K562 (cell line): ENCODE results near the gene COL23A1. TPM values are rescaled to one million over a fixed set of nuclear protein-coding genes. Genes with fewer than 3 reads are reported as not detected.
A peak's percentile ranks its signal among the peaks of the same experiment; 100 is the strongest.

Experiments used
- ATAC-seq: fragments of 200-7000 bp; cut with Tn5 transposase; 3 replicates; pipeline ENCODE4 v1.9.1; 2020; ENCODE audit warnings: moderate library complexity
- BruUV-seq: library from RNA; stranded (reverse); fragments of 400-500 nt; replicated peaks from 2 replicates; lab custom pipeline; 2021; lab: Mats Ljungman, UMichigan
- CTCF ChIA-PET: fragments of 300-600 bp; formaldehyde crosslinking; extraction: SDS; loops from one replicate; lab custom pipeline; 2021; ENCODE audit warnings: low intra/inter-chr PET ratio; lab: Yijun Ruan, JAX
- POLR2A ChIA-PET: fragments of 300-600, 350-650 bp; sonication (Branson Sonifier 250); formaldehyde crosslinking; extraction: SDS; loops from one replicate; lab custom pipeline; 2021; ENCODE audit warnings: antibody characterized with exemption, inconsistent platforms; lab: Yijun Ruan, JAX
- DNase-seq, 4 experiments: peaks; one replicate each; pipeline versions ENCODE4 v3.0.0 to v3.0.0-alpha.2; 2011 to 2018; ENCODE audit warnings: low spot score in 3 of 4, mixed read lengths in 3 of 4; ENCODE audit errors: extremely low read depth in 1 of 4
- FAIRE-seq: peaks from 2 replicates; lab custom pipeline; 2011; peaks lifted over from hg19 to GRCh38; lab: Jason Lieb, UNC
- H2AFZ ChIP-seq: 2 replicates; pipeline ENCODE4 v1.6.0; 2011; ENCODE audit warnings: low read depth, low read length, control low read depth, inconsistent platforms
- H3K27ac ChIP-seq: fragments of 200-600 bp; 3 replicates; pipeline ENCODE4 v1.8.0; 2011; ENCODE audit warnings: low read depth, mild to moderate bottlenecking, control low read depth, inconsistent platforms, low read length, moderate library complexity, mixed read lengths; ENCODE audit errors: extremely low read depth
- H3K27me3 ChIP-seq, 2 experiments: fragments of 300-600 bp in 1 of 2; 2 replicates in 1 of 2; 3 replicates in 1 of 2; pipeline versions ENCODE4 v1.6.0 to v1.8.0; 2011; ENCODE audit warnings: inconsistent platforms in 2 of 2, low read length in 2 of 2, mild to moderate bottlenecking in 1 of 2, mixed read lengths in 1 of 2, moderate library complexity in 1 of 2; ENCODE audit not compliant: control insufficient read depth in 2 of 2, insufficient read depth in 2 of 2
- H3K36me3 ChIP-seq: fragments of 300-600 bp; 3 replicates; pipeline ENCODE4 v1.8.0; 2011; ENCODE audit warnings: mild to moderate bottlenecking, low read length, inconsistent platforms; ENCODE audit not compliant: control insufficient read depth, insufficient read depth
- H3K4me1 ChIP-seq, 2 experiments: fragments of 200-600 bp in 1 of 2; replicated peaks in 1 of 2; 2 replicates in 1 of 2; 3 replicates in 1 of 2; pipeline versions ENCODE4 v1.5.1 to v1.8.0; 2011; ENCODE audit warnings: inconsistent platforms in 2 of 2, low read length in 2 of 2, mild to moderate bottlenecking in 1 of 2, mixed read lengths in 1 of 2, moderate library complexity in 1 of 2; ENCODE audit not compliant: control insufficient read depth in 2 of 2, insufficient read depth in 2 of 2
- H3K4me2 ChIP-seq: 2 replicates; pipeline ENCODE4 v1.6.1; 2011; ENCODE audit warnings: low read length, control low read depth, inconsistent platforms, mixed read lengths; ENCODE audit not compliant: insufficient read depth
- H3K4me3 ChIP-seq: fragments of 200-600 bp; sonication (generic), shearing (Covaris generic); 2 replicates; pipeline ENCODE4 v1.5.1; 2016; ENCODE audit warnings: control low read depth, inconsistent platforms
- H3K79me2 ChIP-seq: fragments of 200-600 bp; 3 replicates; pipeline ENCODE4 v1.8.0; 2011; ENCODE audit warnings: low read length, inconsistent platforms; ENCODE audit not compliant: control insufficient read depth, insufficient read depth
- H3K9ac ChIP-seq, 2 experiments: 2 replicates each; pipeline versions ENCODE4 v1.6.0 to v1.6.1; 2011; ENCODE audit warnings: low read depth in 2 of 2, low read length in 2 of 2, control low read depth in 1 of 2, inconsistent platforms in 1 of 2, mild to moderate bottlenecking in 1 of 2, mixed read lengths in 1 of 2; ENCODE audit not compliant: insufficient read depth in 1 of 2
- H3K9me1 ChIP-seq: one replicate; pipeline ENCODE4 v1.6.0; 2011; ENCODE audit warnings: inconsistent platforms, mild to moderate bottlenecking, low read length, moderate library complexity; ENCODE audit not compliant: control insufficient read depth, insufficient read depth
- H3K9me3 ChIP-seq: replicated peaks from 2 replicates; pipeline ENCODE4 v1.5.1; 2011; ENCODE audit warnings: low read depth, low read length, inconsistent platforms; ENCODE audit not compliant: control insufficient read depth, insufficient read depth
- H4K20me1 ChIP-seq: replicated peaks from 2 replicates; pipeline ENCODE4 v1.6.1; 2011; ENCODE audit warnings: low read length, inconsistent platforms, mixed read lengths; ENCODE audit not compliant: control insufficient read depth, insufficient read depth
- FUS ChIP-seq: fragments of 200-400 bp; formaldehyde crosslinking; optimal IDR thresholded peaks from 2 replicates; pipeline ENCODE3; 2017; ENCODE audit warnings: low read depth, low read length
- KDM5B ChIP-seq: fragments of 200-600 bp; sonication (generic); IDR thresholded peaks from 2 replicates; pipeline ENCODE4 v1.6.1; 2012; ENCODE audit warnings: low read depth, mild to moderate bottlenecking, moderate library complexity, low read length, control low read depth, inconsistent platforms; ENCODE audit not compliant: insufficient replicate concordance
- NELFE ChIP-seq: IDR thresholded peaks from 2 replicates; pipeline ENCODE4 v1.6.1; 2011; ENCODE audit warnings: mild to moderate bottlenecking; ENCODE audit not compliant: insufficient read depth, insufficient read length
- NUFIP1 ChIP-seq: fragments of 450-650 bp; IDR thresholded peaks from 2 replicates; pipeline ENCODE4 v1.6.1; 2018; ENCODE audit not compliant: partially characterized antibody
- PURB ChIP-seq: sonication (generic); formaldehyde crosslinking; IDR thresholded peaks from 2 replicates; pipeline ENCODE4 v1.9.0; 2021; ENCODE audit warnings: low read depth, mild to moderate bottlenecking, missing genetic modification reagents
- RFX1 ChIP-seq: fragments of 450-650 bp; IDR thresholded peaks from 2 replicates; pipeline ENCODE4 v1.6.1; 2016; ENCODE audit warnings: mild to moderate bottlenecking, moderate library complexity
- SMARCE1 ChIP-seq: fragments of 450-650 bp; IDR thresholded peaks from 2 replicates; pipeline ENCODE4 v1.7.1; 2016; ENCODE audit warnings: mild to moderate bottlenecking
- TBP ChIP-seq: optimal IDR thresholded peaks from 2 replicates; pipeline ENCODE3; 2011; ENCODE audit warnings: low read depth, low read length, improper control_type of control experiment
- TOE1 ChIP-seq, 2 experiments: fragments of 450-650 bp in 1 of 2; sonication (generic) in 1 of 2; formaldehyde crosslinking in 1 of 2; IDR thresholded peaks; 2 replicates each; pipeline versions ENCODE4 v1.7.1 to v1.8.0; 2016 to 2022; ENCODE audit warnings: borderline replicate concordance in 2 of 2, mild to moderate bottlenecking in 2 of 2, antibody characterized with exemption in 1 of 2, inconsistent platforms in 1 of 2, low read depth in 1 of 2, missing genetic modification reagents in 1 of 2, moderate library complexity in 1 of 2
- XRCC3 ChIP-seq: fragments of 450-650 bp; IDR thresholded peaks from 2 replicates; pipeline ENCODE4 v1.6.1; 2017; ENCODE audit warnings: mild to moderate bottlenecking, moderate library complexity
- ZNF263 ChIP-seq: sonication (generic); formaldehyde crosslinking; IDR thresholded peaks from 2 replicates; pipeline ENCODE4 v1.8.0; 2022; ENCODE audit warnings: mild to moderate bottlenecking, missing genetic modification reagents, borderline replicate concordance
- WGBS: fragments of 100-300 bp; shearing (Covaris generic); methylation state at CpG from one replicate; pipeline ENCODE4 v1.1.6; 2016; ENCODE audit warnings: low coverage, mixed read lengths; ENCODE audit not compliant: insufficient coverage; ENCODE audit errors: missing lambda C conversion rate; 5-methylcytosine and 5-hydroxymethylcytosine counted together
- in situ Hi-C: fragments of 300-500 bp; cut with MboI; formaldehyde crosslinking; loops from 4 replicates; pipeline ENCODE4 v1.15.0; 2018; ENCODE audit warnings: inconsistent platforms, mixed read lengths
- intact Hi-C: fragments of 100-400 bp; cut with micrococcal nuclease; formaldehyde crosslinking; loops from 2 replicates; pipeline ENCODE4 v1.14.2; 2022
- polyA plus RNA-seq, 8 experiments: library from polyadenylated mRNA; depleted of rRNA in 4 of 8; stranded (reverse) in 5 of 8; unstranded in 3 of 8; fragments of >200 nt; fragmentation: Nextera tagmentation in 2 of 8; fragmentation: Illumina TruSeq in 1 of 8; extraction: Ambion mirVana in 2 of 8; extraction: Trizol in 1 of 8; gene quantifications; 2 replicates each; pipeline versions ENCODE4 v1.2.1 to v1.2.3, GENCODE V29; 2011 to 2014; ENCODE audit warnings: inconsistent platforms in 1 of 8, missing spikeins in 1 of 8
- total RNA-seq, 7 experiments: library from RNA; depleted of rRNA in 6 of 7; stranded (reverse); fragments of >200 nt in 6 of 7; fragmentation: Illumina TruSeq in 2 of 7; extraction: Trizol in 2 of 7; gene quantifications; 2 replicates each; pipeline versions ENCODE4 v1.2.1 to v1.2.3, GENCODE V29; 2011 to 2021; ENCODE audit warnings: low replicate concordance in 1 of 7
- TF ChIP-seq, protein P1 (sequence below): fragments of 150-350 bp; IDR thresholded peaks from 2 replicates; pipeline ENCODE4 v1.6.1; 2014; ENCODE audit warnings: low read depth, mild to moderate bottlenecking, low read length, borderline replicate concordance
- TF ChIP-seq, protein P2 (sequence below): fragments of 250-450 bp; sonication (Bioruptor Pico); IDR thresholded peaks from 2 replicates; pipeline ENCODE4 v1.4.0; 2020; ENCODE audit warnings: mild to moderate bottlenecking, moderate library complexity, borderline replicate concordance
- TF ChIP-seq, protein P3 (sequence below), 2 experiments: fragments of 450-650 bp in 1 of 2; sonication (generic) in 1 of 2; formaldehyde crosslinking in 1 of 2; IDR thresholded peaks in 1 of 2; conservative IDR thresholded peaks in 1 of 2; 2 replicates each; pipeline versions ENCODE4 v1.6.1 to v1.8.1; 2016 to 2023; ENCODE audit warnings: mild to moderate bottlenecking in 2 of 2, moderate library complexity in 2 of 2, inconsistent platforms in 1 of 2, missing genetic modification reagents in 1 of 2

Gene COL23A1
- total and polyA plus RNA-seq, 9 of the 15 experiments (the other 6 are each of a cell fraction or from before 2014, with no cell fraction given): 0.09 TPM; not detected in 8

DNA sequence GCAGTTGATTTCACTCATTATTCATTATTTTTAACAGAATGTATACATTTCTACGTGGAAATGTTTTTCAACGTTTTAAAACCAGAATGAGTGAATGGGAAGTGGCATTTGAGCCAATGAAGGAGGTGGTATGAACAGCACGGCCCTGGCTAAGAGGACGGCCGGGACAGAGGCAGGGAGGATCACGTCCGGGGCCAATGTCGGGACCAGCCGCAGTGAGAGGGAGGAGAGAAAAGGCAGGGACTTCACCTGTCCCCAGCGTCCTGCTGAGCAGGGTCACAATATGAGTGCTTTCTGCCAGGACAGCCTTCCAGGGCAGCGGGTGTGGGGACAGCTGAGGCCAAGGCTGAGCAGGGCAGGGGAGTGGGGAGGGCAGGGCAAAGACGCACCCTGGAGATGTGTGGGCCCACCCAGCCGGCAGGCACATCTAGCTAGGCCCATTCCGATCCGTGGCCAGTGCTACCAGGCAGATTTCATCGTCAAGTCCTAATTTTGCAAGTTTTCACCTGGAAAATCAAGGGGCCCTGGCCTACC, 209.6 kb downstream of the COL23A1 start:
- peaks cover 14% of the 10 kb centered on the region for H4K20me1 ChIP-seq
- ChIA-PET POLR2A (no interaction called here), CTCF (no interaction called here)
- in situ Hi-C loops: no loop called here
- H3K27me3 ChIP-seq: peaks cover 44 to 90% of the 10 kb centered on the region in 2 experiments
- no peaks in the 10 kb centered on the region for H3K79me2 ChIP-seq
- intact Hi-C loops: no loop called here
- peak overlapping the region in 1 of 2 experiments; percentile 17; a peak in 1 of 4 replicates for H3K9ac ChIP-seq
- BruUV-seq: no TSS peak
- no peaks in the 10 kb centered on the region for H3K36me3 ChIP-seq
- H3K4me1 ChIP-seq: peaks cover 0 to 10% of the 10 kb centered on the region in 2 experiments; a peak in 2 of 5 replicates
- no peak for FAIRE-seq
- H2AFZ ChIP-seq: no peak overlapping the region
- no peak overlapping the region for H3K27ac ChIP-seq
- no peaks in the 10 kb centered on the region for H3K9me1 ChIP-seq
- ATAC-seq: no peak
- H3K4me3 ChIP-seq: no peak overlapping the region
- WGBS: 8% methylated on average over 16 of the region's 16 CpGs
- no peak for DNase-seq
- no peaks in the 10 kb centered on the region for H3K9me3 ChIP-seq
- H3K4me2 ChIP-seq: no peak overlapping the region
- no peak for TF ChIP-seq ZNF263 (CRISPR knock-in tag)
- TF ChIP-seq, protein P1, sequence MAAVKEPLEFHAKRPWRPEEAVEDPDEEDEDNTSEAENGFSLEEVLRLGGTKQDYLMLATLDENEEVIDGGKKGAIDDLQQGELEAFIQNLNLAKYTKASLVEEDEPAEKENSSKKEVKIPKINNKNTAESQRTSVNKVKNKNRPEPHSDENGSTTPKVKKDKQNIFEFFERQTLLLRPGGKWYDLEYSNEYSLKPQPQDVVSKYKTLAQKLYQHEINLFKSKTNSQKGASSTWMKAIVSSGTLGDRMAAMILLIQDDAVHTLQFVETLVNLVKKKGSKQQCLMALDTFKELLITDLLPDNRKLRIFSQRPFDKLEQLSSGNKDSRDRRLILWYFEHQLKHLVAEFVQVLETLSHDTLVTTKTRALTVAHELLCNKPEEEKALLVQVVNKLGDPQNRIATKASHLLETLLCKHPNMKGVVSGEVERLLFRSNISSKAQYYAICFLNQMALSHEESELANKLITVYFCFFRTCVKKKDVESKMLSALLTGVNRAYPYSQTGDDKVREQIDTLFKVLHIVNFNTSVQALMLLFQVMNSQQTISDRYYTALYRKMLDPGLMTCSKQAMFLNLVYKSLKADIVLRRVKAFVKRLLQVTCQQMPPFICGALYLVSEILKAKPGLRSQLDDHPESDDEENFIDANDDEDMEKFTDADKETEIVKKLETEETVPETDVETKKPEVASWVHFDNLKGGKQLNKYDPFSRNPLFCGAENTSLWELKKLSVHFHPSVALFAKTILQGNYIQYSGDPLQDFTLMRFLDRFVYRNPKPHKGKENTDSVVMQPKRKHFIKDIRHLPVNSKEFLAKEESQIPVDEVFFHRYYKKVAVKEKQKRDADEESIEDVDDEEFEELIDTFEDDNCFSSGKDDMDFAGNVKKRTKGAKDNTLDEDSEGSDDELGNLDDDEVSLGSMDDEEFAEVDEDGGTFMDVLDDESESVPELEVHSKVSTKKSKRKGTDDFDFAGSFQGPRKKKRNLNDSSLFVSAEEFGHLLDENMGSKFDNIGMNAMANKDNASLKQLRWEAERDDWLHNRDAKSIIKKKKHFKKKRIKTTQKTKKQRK: no peak
- TF ChIP-seq TOE1 (IDR thresholded peaks at IDR 0.05; ENCODE audit: borderline replicate concordance): no peak
- no peak for TF ChIP-seq TOE1 (CRISPR knock-in tag; IDR thresholded peaks at IDR 0.05; ENCODE audit: borderline replicate concordance, low read depth)
- no peak for TF ChIP-seq TBP
- TF ChIP-seq SMARCE1: no peak
- TF ChIP-seq NUFIP1: no peak
- TF ChIP-seq XRCC3: no peak
- TF ChIP-seq, protein P2, sequence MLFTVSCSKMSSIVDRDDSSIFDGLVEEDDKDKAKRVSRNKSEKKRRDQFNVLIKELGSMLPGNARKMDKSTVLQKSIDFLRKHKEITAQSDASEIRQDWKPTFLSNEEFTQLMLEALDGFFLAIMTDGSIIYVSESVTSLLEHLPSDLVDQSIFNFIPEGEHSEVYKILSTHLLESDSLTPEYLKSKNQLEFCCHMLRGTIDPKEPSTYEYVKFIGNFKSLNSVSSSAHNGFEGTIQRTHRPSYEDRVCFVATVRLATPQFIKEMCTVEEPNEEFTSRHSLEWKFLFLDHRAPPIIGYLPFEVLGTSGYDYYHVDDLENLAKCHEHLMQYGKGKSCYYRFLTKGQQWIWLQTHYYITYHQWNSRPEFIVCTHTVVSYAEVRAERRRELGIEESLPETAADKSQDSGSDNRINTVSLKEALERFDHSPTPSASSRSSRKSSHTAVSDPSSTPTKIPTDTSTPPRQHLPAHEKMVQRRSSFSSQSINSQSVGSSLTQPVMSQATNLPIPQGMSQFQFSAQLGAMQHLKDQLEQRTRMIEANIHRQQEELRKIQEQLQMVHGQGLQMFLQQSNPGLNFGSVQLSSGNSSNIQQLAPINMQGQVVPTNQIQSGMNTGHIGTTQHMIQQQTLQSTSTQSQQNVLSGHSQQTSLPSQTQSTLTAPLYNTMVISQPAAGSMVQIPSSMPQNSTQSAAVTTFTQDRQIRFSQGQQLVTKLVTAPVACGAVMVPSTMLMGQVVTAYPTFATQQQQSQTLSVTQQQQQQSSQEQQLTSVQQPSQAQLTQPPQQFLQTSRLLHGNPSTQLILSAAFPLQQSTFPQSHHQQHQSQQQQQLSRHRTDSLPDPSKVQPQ (CRISPR knock-in tag): no peak
- no peak for TF ChIP-seq RFX1
- TF ChIP-seq FUS: no peak
- TF ChIP-seq NELFE: no peak
- TF ChIP-seq, protein P3, sequence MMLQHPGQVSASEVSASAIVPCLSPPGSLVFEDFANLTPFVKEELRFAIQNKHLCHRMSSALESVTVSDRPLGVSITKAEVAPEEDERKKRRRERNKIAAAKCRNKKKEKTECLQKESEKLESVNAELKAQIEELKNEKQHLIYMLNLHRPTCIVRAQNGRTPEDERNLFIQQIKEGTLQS (IDR thresholded peaks at IDR 0.05): no peak
- TF ChIP-seq, protein P3 (CRISPR knock-in tag; conservative IDR thresholded peaks at IDR 0.05): no peak
- TF ChIP-seq PURB: no peak
- no peak for TF ChIP-seq KDM5B
